OCI-M2 (cell line): ENCODE measurements around the gene HLF.

ENCODE experiments used
- DNase-seq: peaks from one replicate; lab custom pipeline; 2025; ENCODE audit not compliant: unreplicated experiment; lab: John Stamatoyannopoulos, UW

The HLF gene

DNA sequence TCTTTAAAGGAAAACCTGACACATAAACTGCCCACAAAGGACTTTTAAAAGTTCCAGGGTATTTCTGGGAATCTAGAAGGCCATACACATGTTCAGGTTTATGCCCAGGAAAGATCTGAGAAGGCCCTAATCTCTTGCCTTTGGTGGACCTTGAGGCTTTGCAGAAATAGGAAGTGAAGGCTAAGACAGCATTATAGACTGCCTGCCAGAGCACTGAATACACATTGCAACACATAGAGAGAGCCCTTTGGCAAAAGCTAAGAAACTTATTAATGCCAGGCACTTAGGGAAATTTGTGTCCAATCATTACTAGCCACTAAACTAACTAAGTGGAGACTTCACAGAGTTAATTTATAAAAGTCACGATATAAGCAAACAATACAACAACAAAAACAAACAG is 86.5 kb downstream of the HLF start:
- DNase-seq: no peak

DNA sequence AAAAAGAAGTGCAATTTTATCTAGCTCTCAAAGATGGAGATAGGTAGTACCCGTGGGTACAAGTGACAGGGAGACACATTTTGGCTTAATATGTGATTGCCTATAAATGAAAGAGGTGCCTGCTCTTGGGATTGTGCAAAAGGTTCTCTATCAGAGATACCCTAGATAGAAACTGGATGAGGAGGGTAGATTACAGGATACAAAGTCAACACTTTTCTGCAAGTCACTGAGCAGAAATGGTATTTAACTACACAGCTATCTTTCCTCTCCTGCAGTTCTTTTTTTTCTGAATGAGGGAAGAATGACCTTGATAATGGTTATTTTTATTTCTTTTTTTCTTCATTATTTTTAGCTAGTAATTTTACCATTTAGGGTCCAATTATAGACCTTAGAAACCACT is 89.2 kb downstream of the HLF start:
- DNase-seq: no peak

DNA sequence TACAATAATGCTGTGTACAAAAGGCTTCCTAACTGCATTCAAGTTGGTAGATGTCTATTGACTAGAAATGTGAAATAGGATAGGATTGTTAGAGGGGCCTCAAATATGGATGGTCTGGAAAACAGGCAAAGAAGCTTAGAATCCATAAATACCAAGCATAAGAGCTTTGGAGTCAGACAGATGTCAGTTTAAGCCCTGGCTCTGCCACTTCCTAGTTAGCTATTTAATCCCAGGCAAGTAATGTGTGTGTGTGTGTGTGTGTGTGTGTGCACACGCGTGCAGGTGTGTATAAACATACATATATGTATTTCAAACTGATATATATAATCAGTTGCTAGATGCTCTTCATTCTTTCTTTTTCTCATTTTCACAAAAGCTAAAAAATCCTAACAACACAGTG is 90.2 kb downstream of the HLF start:
- no peak for DNase-seq

DNA sequence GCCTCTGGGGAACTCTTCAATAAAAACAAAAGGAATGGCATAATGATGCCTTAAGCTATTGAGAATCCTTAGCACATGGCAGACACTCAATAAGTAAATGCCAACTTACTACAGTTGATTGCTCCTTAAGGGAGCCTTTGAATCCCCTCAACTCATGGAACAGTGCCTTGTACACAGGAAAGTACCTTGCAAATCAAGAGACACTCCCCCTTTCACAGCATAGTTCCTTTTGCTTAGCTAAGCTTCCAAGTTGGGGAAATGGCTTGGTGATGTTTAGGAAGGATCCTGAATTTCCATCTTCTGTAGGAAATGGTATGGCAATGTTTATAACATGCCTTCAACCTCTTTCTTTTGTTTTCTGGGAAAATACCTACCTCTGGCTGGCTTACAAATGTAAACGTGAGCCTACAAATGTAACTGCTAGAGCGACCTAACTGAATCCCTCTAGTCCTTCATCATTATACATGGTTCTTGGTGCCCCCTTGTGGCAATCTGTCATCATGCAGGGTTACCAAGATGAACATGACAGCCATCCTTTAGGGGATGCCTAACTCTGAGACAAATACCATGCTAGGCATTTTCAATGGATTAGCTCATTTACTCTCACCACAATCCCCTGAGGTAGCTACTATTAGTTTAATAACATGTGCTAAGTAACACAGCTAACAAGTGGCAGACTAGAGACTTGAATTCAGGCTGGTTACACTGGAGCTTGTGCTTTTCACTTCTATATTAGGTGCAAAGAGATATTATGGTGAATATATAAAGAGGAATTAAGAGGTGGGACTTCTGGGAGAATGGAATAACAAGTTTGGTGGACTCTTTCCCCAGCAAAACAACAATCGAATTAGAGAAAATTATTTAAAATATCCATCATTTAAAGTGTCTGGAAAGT is 91.9 kb downstream of the HLF start:
- DNase-seq: no peak

DNA sequence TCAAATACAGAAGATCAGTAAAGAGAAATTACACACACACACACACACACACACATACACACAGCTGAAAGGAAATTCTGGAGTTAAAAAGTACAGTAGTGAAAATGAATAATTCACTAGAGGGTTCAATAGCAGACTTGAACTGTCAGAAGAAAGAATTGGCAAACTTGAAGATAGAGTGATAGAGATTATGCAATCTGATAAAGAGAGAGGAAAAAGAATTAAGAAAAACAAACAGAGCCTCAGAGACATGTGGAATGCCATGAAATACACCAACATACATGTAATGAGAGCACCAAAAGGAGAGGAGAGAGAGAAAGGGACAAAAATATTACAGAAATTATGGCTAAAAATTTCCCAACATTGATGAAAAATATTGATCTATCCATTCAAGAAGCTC is 96.2 kb downstream of the HLF start:
- DNase-seq: no peak

DNA sequence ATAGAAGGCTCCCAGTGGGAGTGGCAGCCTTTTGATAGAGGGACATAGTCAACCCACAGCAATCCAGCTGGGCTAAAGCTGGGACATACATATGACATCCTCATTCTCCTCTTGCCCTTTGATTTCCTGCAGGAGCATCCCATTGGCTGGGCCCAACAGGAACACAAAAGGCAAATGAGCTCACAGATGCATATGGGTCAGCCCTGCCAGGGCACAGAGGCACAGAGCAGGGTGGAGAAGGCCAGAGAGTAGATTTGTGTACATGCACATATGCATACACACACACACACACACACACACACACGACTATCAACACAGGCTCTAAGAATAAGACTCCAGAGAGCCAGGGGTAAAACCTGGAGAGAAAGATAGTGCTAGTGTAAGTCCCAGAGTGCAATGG is 98.3 kb downstream of the HLF start:
- no peak for DNase-seq

DNA sequence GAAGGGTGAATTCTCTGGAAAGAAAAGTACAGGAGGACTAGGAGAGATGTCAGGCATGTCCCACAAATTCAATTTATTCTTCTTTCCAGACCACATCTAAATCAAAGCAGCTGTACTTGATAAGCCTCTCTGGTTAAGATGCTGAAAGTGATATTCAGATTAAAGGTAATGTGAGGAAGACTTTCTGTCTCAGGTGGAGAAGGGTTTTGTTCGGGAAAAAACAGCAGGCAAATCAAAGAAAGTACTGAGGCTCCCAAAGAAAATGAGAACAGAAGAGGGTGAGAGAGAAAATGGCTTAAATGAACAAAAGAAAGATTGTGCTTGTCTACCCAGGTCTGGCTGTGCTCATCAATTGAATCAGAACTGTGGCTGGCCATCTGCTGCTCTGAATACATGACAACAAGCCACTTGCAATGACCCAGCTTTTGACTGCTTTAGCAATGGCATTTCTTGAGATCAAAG is 101.3 kb downstream of the HLF start:
- DNase-seq: no peak

DNA sequence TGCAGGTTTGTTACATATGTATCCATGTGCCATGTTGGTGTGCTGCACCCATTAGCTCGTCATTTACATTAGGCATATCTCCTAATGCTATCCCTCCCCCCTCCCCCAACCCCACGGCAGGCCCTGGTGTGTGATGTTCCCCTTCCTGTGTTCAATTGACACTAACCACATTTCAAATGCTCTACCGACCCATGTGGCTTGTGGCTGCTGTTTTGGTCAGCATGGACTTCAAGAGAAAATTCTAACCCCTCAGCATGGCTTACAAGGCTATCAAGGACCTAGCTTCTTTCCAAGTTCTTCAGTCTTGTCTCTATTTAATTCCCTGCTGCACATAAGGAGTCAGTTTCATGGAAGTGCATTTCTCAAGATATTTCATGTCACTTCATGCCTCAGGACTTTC is 103.9 kb downstream of the HLF start:
- DNase-seq: no peak
